Stimulated activated CD8-positive, alpha-beta memory T cell treated with anti-CD3 and anti-CD28 coated beads, Interleukin-12 subunit alpha, Interleukin-12 subunit beta, amount 100 ng/mL, for 24 hours (primary cell): ENCODE data around the gene TSEN34.
"Not testable (repeated sequence)": the region's sequence is repeated elsewhere in the genome, so short reads cannot be mapped to it uniquely, and the experiment has no call there.

ENCODE experiments used
- DNase-seq: peaks from one replicate; pipeline ENCODE4 v3.0.0-alpha.2; 2020; ENCODE audit errors: extremely low read depth

The TSEN34 gene

GRCh38 chr19:54239491-54240371 lies 48.6 kb downstream of the TSEN34 start:
- DNase-seq: not testable (repeated sequence)

- not testable (repeated sequence) for DNase-seq
Measured at GRCh38 chr19:54240372-54241336, 49.5 kb downstream of the TSEN34 start.

GRCh38 chr19:54242234-54242633 lies 51.1 kb downstream of the TSEN34 start:
- DNase-seq: not testable (repeated sequence)

- DNase-seq: not testable (repeated sequence)
Measured at GRCh38 chr19:54242646-54243045, 51.5 kb downstream of the TSEN34 start, which contains the start of gene LILRA6. TSS of gene LILRA6 (minus strand) at chr19:54242790.

GRCh38 chr19:54243809-54244208 lies 52.7 kb downstream of the TSEN34 start:
- not testable (repeated sequence) for DNase-seq
